ENCODE measurements around the gene PIMREG.

- TF ChIP-seq CTCF (IDR thresholded peaks at IDR 0.05) (no peak), POLR2A (IDR thresholded peaks at IDR 0.05) (no peak)
These were observed 44.8 kb downstream of the PIMREG start for GRCh38 chr17:6489016-6489550.

All from suprapubic skin (tissue), 3 donors.